Activated CD8-positive, alpha-beta T cell treated with anti-CD3 and anti-CD28 coated beads for 36 hours (primary cell): Measurements from ENCODE around the gene PMM1. TPM values are rescaled to one million over a fixed set of nuclear protein-coding genes. Genes with fewer than 3 reads are reported as not detected.
"Not testable (repeated sequence)": the region's sequence is repeated elsewhere in the genome, so short reads cannot be mapped to it uniquely, and the experiment has no call there.

Experiments used
- ATAC-seq: fragments of 200-7000 bp; cut with Tn5 transposase; one replicate; pipeline ENCODE4 v1.10.0; 2021; ENCODE audit warnings: mild to moderate bottlenecking, moderate library complexity
- CTCF ChIA-PET: fragments of 350-600 bp; sonication (Branson Sonifier 250); formaldehyde crosslinking; loops from one replicate; lab custom pipeline; 2021; ENCODE audit warnings: antibody characterized with exemption; lab: Charles Lee
- POLR2A ChIA-PET: fragments of 350-600 bp; sonication (Branson Sonifier 250); formaldehyde crosslinking; loops from one replicate; lab custom pipeline; 2021; ENCODE audit warnings: antibody characterized with exemption; lab: Charles Lee
- DNase-seq: peaks from one replicate; pipeline ENCODE4 v3.0.0-alpha.2; 2020
- H3K27ac Mint-ChIP-seq: one replicate; pipeline ENCODE4 v1.8.0; 2021; ENCODE audit warnings: mild to moderate bottlenecking, mixed read lengths
- H3K27me3 Mint-ChIP-seq: one replicate; pipeline ENCODE4 v1.8.0; 2021; ENCODE audit warnings: mixed read lengths
- H3K36me3 Mint-ChIP-seq: one replicate; pipeline ENCODE4 v1.8.0; 2021; ENCODE audit warnings: low read depth, mixed read lengths
- H3K4me1 Mint-ChIP-seq: one replicate; pipeline ENCODE4 v1.8.0; 2021; ENCODE audit warnings: low read depth, mixed read lengths
- H3K4me3 Mint-ChIP-seq: one replicate; pipeline ENCODE4 v1.8.0; 2021; ENCODE audit warnings: mild to moderate bottlenecking, moderate library complexity, mixed read lengths
- H3K9me3 Mint-ChIP-seq: one replicate; pipeline ENCODE4 v1.8.0; 2021; ENCODE audit warnings: mixed read lengths
- CTCF ChIP-seq: fragments of 200-600 bp; IDR thresholded peaks from one replicate; pipeline ENCODE4 v1.8.0; 2022; ENCODE audit warnings: antibody characterized with exemption, mild to moderate bottlenecking
- intact Hi-C: fragments of 100-400 bp; cut with micrococcal nuclease; formaldehyde crosslinking; loops from one replicate; pipeline ENCODE4 v1.10.0; 2022
- total RNA-seq, 2 experiments: library from RNA; stranded (reverse); gene quantifications; one replicate each; pipeline ENCODE4 v1.2.3, GENCODE V29; 2021

Gene PMM1
- 10 to 100 TPM; 29.8 to 29.9 TPM for total RNA-seq

DNA sequence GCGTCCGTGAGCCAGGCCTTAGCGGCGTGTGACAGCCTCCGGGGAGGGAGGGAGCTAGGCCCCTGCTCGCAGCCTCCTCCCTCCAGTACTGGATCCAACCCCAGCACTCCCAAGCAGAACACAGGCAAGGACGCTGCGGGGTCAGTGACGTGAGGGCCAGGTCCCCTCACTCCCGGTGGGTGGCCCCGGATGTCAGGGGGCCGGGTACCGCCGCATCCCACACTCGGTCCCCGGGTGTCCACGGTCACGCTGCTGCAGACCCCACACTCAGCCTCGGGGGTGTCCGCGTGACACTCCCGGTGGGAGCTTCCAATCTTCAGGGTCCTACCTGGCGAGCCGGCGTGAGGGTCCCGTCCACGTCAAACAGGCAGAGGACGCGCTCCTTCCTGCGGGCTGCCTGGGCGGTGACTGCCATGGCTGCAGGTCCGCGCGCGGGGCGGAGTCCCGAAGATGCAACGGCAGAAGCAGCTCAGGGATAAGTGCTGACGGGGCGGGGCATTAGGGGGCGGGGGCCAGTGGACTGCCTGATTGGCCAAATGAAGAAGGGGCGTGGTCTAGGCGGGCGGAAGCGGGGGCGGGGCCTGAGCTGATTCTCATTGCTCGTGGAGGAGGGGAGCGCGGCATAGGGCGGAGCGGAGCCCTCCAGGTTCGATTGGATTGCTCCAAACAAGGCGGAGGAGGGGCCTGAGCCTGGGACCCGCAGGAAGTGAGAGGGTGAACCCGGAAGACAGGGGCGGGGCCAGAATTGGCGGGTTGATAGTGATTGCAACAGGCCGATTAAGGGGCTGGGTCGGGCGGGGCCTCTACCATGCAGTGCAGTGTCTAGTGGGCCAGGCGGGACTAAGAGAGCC is at the start of gene PMM1:
TSS of gene PMM1 (minus strand) at position 450 of the 851 bp plus-strand sequence. CDS start at position 415, 35 bp downstream.
- ChIA-PET POLR2A (interaction anchor here (0.6 to 3.3 kb wide), 21 partner anchors 9 to 318 kb away, joined by 3 to 37 read pairs (median 4); partner anchors contain the start of genes ACO2, DESI1, PHF5A and POLR3H), CTCF (interaction anchor here (0.6 to 1.7 kb wide), 10 partner anchors 13 to 222 kb away, joined by 3 to 8 read pairs (median 3); partner anchors contain the start of genes DESI1 and XRCC6)
- Mint-ChIP-seq H3K36me3 (peaks cover 2% of the 10 kb centered on the region), H3K4me3 (peak within 1 kb of the TSS; percentile 95), H3K9me3 (no peaks in the 10 kb centered on the region), H3K27me3 (no peaks in the 10 kb centered on the region), H3K27ac (peak within 1 kb of the TSS; percentile 88), H3K4me1 (peaks cover 12% of the 10 kb centered on the region)
- DNase-seq: peak; percentile 100
- ATAC-seq: peak; percentile 98
- intact Hi-C loops: loop anchor here (1.0 kb wide), 1 partner anchor 30 kb away; no protein-coding TSS in a partner anchor
- no peak for TF ChIP-seq CTCF

DNA sequence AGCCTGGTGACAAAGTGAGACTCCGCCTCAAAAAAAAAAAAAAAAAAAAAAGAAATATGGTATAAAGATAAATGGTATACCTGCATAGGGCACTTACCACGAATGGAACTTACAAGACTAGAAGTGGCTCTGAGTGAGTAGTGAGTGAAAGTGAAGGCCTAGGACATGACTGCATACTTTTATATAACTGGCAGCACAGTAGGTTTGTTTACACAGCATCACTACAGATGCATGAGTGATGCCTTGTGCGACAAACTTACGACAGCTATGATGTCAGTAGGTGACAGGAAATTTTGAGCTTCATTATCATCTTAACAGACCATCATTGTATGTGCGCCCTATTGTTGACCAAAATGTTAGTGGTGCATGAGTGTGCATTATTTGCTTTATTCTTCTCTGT is 49.1 kb upstream of the PMM1 start:
- ATAC-seq: no peak
- Mint-ChIP-seq H3K9me3 (no peaks in the 10 kb centered on the region), H3K27ac (no peak overlapping the region), H3K4me3 (no peak overlapping the region), H3K4me1 (peaks cover 7% of the 10 kb centered on the region), H3K27me3 (no peaks in the 10 kb centered on the region), H3K36me3 (peaks cover 64% of the 10 kb centered on the region)
- intact Hi-C loops: no loop called here
- POLR2A ChIA-PET: interaction anchor here (0.9 to 4.5 kb wide), 5 partner anchors 8 to 22 kb away, joined by 3 to 18 read pairs (median 4); partner anchors contain the start of gene XRCC6
- no peak for TF ChIP-seq CTCF
- CTCF ChIA-PET: interaction anchor here (1.1 to 1.9 kb wide), 3 partner anchors 17 to 58 kb away, joined by 3 to 10 read pairs (median 3); no protein-coding TSS in a partner anchor
- DNase-seq: no peak

GRCh38 chr22:41638124-41638523 is 48.5 kb upstream of the PMM1 start:
- Mint-ChIP-seq H3K36me3 (peaks cover 68% of the 10 kb centered on the region), H3K9me3 (no peaks in the 10 kb centered on the region), H3K27ac (no peak overlapping the region), H3K27me3 (no peaks in the 10 kb centered on the region), H3K4me3 (no peak overlapping the region), H3K4me1 (peaks cover 7% of the 10 kb centered on the region)
- ATAC-seq (no peak), DNase-seq (no peak)
- POLR2A ChIA-PET: interaction anchor here (0.9 to 4.5 kb wide), 6 partner anchors 9 to 44 kb away, joined by 3 to 18 read pairs (median 4); partner anchors contain the start of gene XRCC6
- no peak for TF ChIP-seq CTCF
- CTCF ChIA-PET: interaction anchor here (1.1 to 1.9 kb wide), 3 partner anchors 16 to 59 kb away, joined by 3 to 10 read pairs (median 3); no protein-coding TSS in a partner anchor
- intact Hi-C loops: no loop called here

GRCh38 chr22:41637623-41638022 is 48.0 kb upstream of the PMM1 start:
- ATAC-seq, DNase-seq, H3K4me1 Mint-ChIP-seq, H3K27me3 Mint-ChIP-seq, H3K4me3 Mint-ChIP-seq, intact Hi-C loops, H3K9me3 Mint-ChIP-seq, H3K27ac Mint-ChIP-seq: not testable (repeated sequence)
- ChIA-PET CTCF (interaction anchor here (1.2 to 1.9 kb wide), 2 partner anchors 29 to 59 kb away, joined by 3 to 10 read pairs; no protein-coding TSS in a partner anchor), POLR2A (interaction anchor here (0.9 to 4.5 kb wide), 5 partner anchors 14 to 44 kb away, joined by 3 to 18 read pairs (median 4); partner anchors contain the start of gene XRCC6)
- peaks cover 66% of the 10 kb centered on the region for H3K36me3 Mint-ChIP-seq

GRCh38 chr22:41636467-41636866 is 46.8 kb upstream of the PMM1 start:
- peaks cover 61% of the 10 kb centered on the region for H3K36me3 Mint-ChIP-seq
- CTCF ChIA-PET: interaction anchor here (1.0 kb wide), 1 partner anchor 233 kb away, joined by 3 read pairs; no protein-coding TSS in a partner anchor
- no peak for DNase-seq
- H3K27me3 Mint-ChIP-seq: no peaks in the 10 kb centered on the region
- H3K9me3 Mint-ChIP-seq: no peaks in the 10 kb centered on the region
- no peak for TF ChIP-seq CTCF
- intact Hi-C loops: no loop called here
- ATAC-seq: no peak
- no peak overlapping the region for H3K4me3 Mint-ChIP-seq
- POLR2A ChIA-PET: interaction anchor here (4.5 kb wide), 1 partner anchor 14 kb away, joined by 18 read pairs; the partner anchor contains the start of gene XRCC6
- H3K27ac Mint-ChIP-seq: peak overlapping the region; percentile 49
- H3K4me1 Mint-ChIP-seq: peaks cover 5% of the 10 kb centered on the region

- ATAC-seq, H3K27ac Mint-ChIP-seq, H3K9me3 Mint-ChIP-seq, H3K27me3 Mint-ChIP-seq, DNase-seq, H3K4me1 Mint-ChIP-seq, H3K4me3 Mint-ChIP-seq, intact Hi-C loops: not testable (repeated sequence)
- H3K36me3 Mint-ChIP-seq: peaks cover 57% of the 10 kb centered on the region
- ChIA-PET POLR2A (interaction anchor here (1.2 to 1.6 kb wide), 2 partner anchors 14 to 44 kb away, joined by 3 read pairs; partner anchors contain the start of gene DESI1), CTCF (interaction anchor here (0.8 to 1.3 kb wide), 2 partner anchors 30 to 38 kb away, joined by 3 read pairs; no protein-coding TSS in a partner anchor)
These were observed 45.0 kb upstream of the PMM1 start for GRCh38 chr22:41634610-41635009.

DNA sequence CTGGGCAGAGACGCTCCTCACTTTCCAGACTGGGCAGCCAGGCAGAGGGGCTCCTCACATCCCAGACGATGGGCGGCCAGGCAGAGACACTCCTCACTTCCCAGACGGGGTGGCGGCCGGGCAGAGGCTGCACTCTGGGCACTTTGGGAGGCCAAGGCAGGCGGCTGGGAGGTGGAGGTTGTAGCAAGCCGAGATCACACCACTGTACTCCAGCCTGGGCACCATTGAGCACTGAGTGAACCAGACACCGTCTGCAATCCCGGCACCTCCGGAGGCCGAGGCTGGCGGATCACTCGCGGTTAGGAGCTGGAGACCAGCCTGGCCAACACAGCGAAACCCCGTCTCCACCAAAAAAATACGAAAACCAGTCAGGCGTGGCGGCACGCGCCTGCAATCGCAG is 42.0 kb upstream of the PMM1 start:
- H3K27ac Mint-ChIP-seq, H3K27me3 Mint-ChIP-seq, ATAC-seq, H3K9me3 Mint-ChIP-seq, CTCF ChIA-PET, POLR2A ChIA-PET, intact Hi-C loops, DNase-seq, H3K4me3 Mint-ChIP-seq: not testable (repeated sequence)
- H3K36me3 Mint-ChIP-seq: peaks cover 67% of the 10 kb centered on the region
- H3K4me1 Mint-ChIP-seq: peaks cover 14% of the 10 kb centered on the region
